GM12878 (cell line): ENCODE data around the gene TRIM54. TPM values are rescaled to one million over a fixed set of nuclear protein-coding genes. Genes with fewer than 3 reads are reported as not detected.

ENCODE experiments used
- ATAC-seq: fragments of 200-7000 bp; cut with Tn5 transposase; 3 replicates; pipeline ENCODE4 v1.9.1; 2020; ENCODE audit warnings: mild to moderate bottlenecking, moderate library complexity
- BruUV-seq: library from RNA; stranded (reverse); fragments of 400-500 nt; replicated peaks from 2 replicates; lab custom pipeline; 2021; lab: Mats Ljungman, UMichigan
- CTCF ChIA-PET: fragments of 300-600 bp; sonication (Branson Sonifier 250); formaldehyde crosslinking; extraction: SDS; loops from one replicate; lab custom pipeline; 2021; ENCODE audit warnings: inconsistent platforms; lab: Yijun Ruan, JAX
- POLR2A ChIA-PET: fragments of 350-600 bp; formaldehyde crosslinking; extraction: SDS; loops from one replicate; lab custom pipeline; 2021; ENCODE audit warnings: inconsistent platforms; lab: Charles Lee
- RAD21 ChIA-PET: fragments of 300-600 bp; sonication (Branson Sonifier 250); formaldehyde crosslinking; loops from one replicate; lab custom pipeline; 2023; ENCODE audit warnings: antibody characterized with exemption; ENCODE audit not compliant: unreplicated experiment; lab: Charles Lee
- SMC1A ChIA-PET: fragments of 300-600 bp; sonication (Branson Sonifier 250); formaldehyde crosslinking; loops from one replicate; lab custom pipeline; 2023; ENCODE audit not compliant: unreplicated experiment, uncharacterized antibody; lab: Charles Lee
- DNase-seq: peaks from one replicate; pipeline ENCODE4 v3.0.0-alpha.2; 2011; ENCODE audit warnings: low read depth, low spot score
- FAIRE-seq: peaks from 3 replicates; lab custom pipeline; 2011; peaks lifted over from hg19 to GRCh38; lab: Jason Lieb, UNC
- H2AFZ ChIP-seq: 2 replicates; pipeline ENCODE4 v1.6.0; 2011; ENCODE audit warnings: low read depth, low read length, control low read depth; ENCODE audit not compliant: control insufficient read depth
- H3K27ac ChIP-seq: 2 replicates; pipeline ENCODE4 v1.5.1; 2011; ENCODE audit warnings: control low read depth; ENCODE audit not compliant: control insufficient read depth, insufficient read depth
- H3K27me3 ChIP-seq, 2 experiments: replicated peaks in 1 of 2; 2 replicates each; pipeline versions ENCODE4 v1.6.0 to v1.6.1; 2011; ENCODE audit warnings: low read length in 1 of 2; ENCODE audit not compliant: control insufficient read depth in 2 of 2, insufficient read depth in 2 of 2
- H3K36me3 ChIP-seq, 2 experiments: 2 replicates each; pipeline ENCODE4 v1.5.1; 2011; ENCODE audit warnings: low read length in 1 of 2; ENCODE audit not compliant: control insufficient read depth in 2 of 2, insufficient read depth in 2 of 2
- H3K4me1 ChIP-seq: 2 replicates; pipeline ENCODE4 v1.6.1; 2011; ENCODE audit warnings: mild to moderate bottlenecking, low read length, moderate library complexity, mixed read lengths; ENCODE audit not compliant: control insufficient read depth, insufficient read depth
- H3K4me2 ChIP-seq: 2 replicates; pipeline ENCODE4 v1.6.0; 2011; ENCODE audit warnings: control low read depth; ENCODE audit not compliant: control insufficient read depth, insufficient read depth
- H3K4me3 ChIP-seq: fragments of 200-600 bp; sonication (generic); 2 replicates; pipeline ENCODE4 v1.5.1; 2016
- H3K79me2 ChIP-seq: 2 replicates; pipeline ENCODE4 v1.6.0; 2011; ENCODE audit warnings: low read length; ENCODE audit not compliant: control insufficient read depth, insufficient read depth
- H3K9ac ChIP-seq: 2 replicates; pipeline ENCODE4 v1.8.0; 2011; ENCODE audit warnings: low read length, control low read depth, mixed read lengths; ENCODE audit not compliant: control insufficient read depth, insufficient read depth
- H3K9me3 ChIP-seq: replicated peaks from 3 replicates; pipeline ENCODE4 v1.5.1; 2011; ENCODE audit warnings: mild to moderate bottlenecking, low read length; ENCODE audit not compliant: control insufficient read depth, insufficient read depth
- H4K20me1 ChIP-seq: 2 replicates; pipeline ENCODE4 v1.6.0; 2011; ENCODE audit not compliant: control insufficient read depth, insufficient read depth
- BACH1 ChIP-seq: fragments of 450-650 bp; IDR thresholded peaks from 2 replicates; pipeline ENCODE4 v1.6.1; 2017; ENCODE audit warnings: mild to moderate bottlenecking, borderline replicate concordance
- CBX5 ChIP-seq: sonication (generic); IDR thresholded peaks from 2 replicates; pipeline ENCODE4 v1.6.1; 2016; ENCODE audit warnings: low read depth, moderate library complexity, mild to moderate bottlenecking, inconsistent platforms
- CHD1 ChIP-seq: IDR thresholded peaks from 2 replicates; pipeline ENCODE4 v1.6.1; 2012; ENCODE audit warnings: low read depth, low read length, improper control_type of control experiment
- ELK1 ChIP-seq: IDR thresholded peaks from 2 replicates; pipeline ENCODE4 v1.6.1; 2012; ENCODE audit warnings: low read depth, low read length, improper control_type of control experiment
- JUNB ChIP-seq: IDR thresholded peaks from 2 replicates; pipeline ENCODE4 v1.6.1; 2016; ENCODE audit warnings: antibody characterized with exemption, mild to moderate bottlenecking
- MEF2A ChIP-seq: IDR thresholded peaks from 2 replicates; pipeline ENCODE4 v1.6.1; 2011; ENCODE audit warnings: low read depth, mild to moderate bottlenecking, low read length, moderate library complexity; ENCODE audit not compliant: insufficient read depth
- MXI1 ChIP-seq: fragments of 150-350 bp; IDR thresholded peaks from 2 replicates; pipeline ENCODE4 v1.6.1; 2011; ENCODE audit warnings: low read depth, mild to moderate bottlenecking, inconsistent platforms, low read length, improper control_type of control experiment
- NKRF ChIP-seq: fragments of 450-650 bp; conservative IDR thresholded peaks from 2 replicates; pipeline ENCODE4 v1.6.1; 2017; ENCODE audit warnings: mild to moderate bottlenecking, moderate library complexity
- ZNF24 ChIP-seq: fragments of 450-650 bp; IDR thresholded peaks from 2 replicates; pipeline ENCODE4 v1.6.1; 2017; ENCODE audit warnings: antibody characterized with exemption, mild to moderate bottlenecking
- WGBS: methylation state at CpG from one replicate; pipeline ENCODE4 v1.1.6; 2016; ENCODE audit warnings: low lambda C conversion rate; ENCODE audit not compliant: insufficient replicate concordance, insufficient coverage; ENCODE audit errors: missing lambda C conversion rate; 5-methylcytosine and 5-hydroxymethylcytosine counted together
- in situ Hi-C: fragments of 300-500 bp; cut with MboI; formaldehyde crosslinking; loops from 9 replicates; pipeline ENCODE4 v1.14.3; 2018; ENCODE audit warnings: mixed read lengths
- intact Hi-C: fragments of 100-400 bp; cut with micrococcal nuclease; formaldehyde crosslinking; loops from one replicate; pipeline ENCODE4 v1.14.2; 2022; ENCODE audit not compliant: unreplicated experiment
- polyA plus RNA-seq, 11 experiments: library from polyadenylated mRNA; depleted of rRNA in 4 of 11; unstranded in 6 of 11; stranded (reverse) in 5 of 11; fragments of >200 nt; fragmentation: Nextera tagmentation in 4 of 11; fragmentation: Illumina TruSeq in 1 of 11; extraction: Ambion mirVana in 4 of 11; extraction: Trizol in 1 of 11; gene quantifications; 1 replicate in 1 of 11; 2 replicates in 10 of 11; pipeline versions ENCODE4 v1.2.1 to v1.2.3, GENCODE V29; 2011 to 2016; ENCODE audit warnings: inconsistent platforms in 2 of 11, missing spikeins in 2 of 11, low read depth in 1 of 11
- total RNA-seq, 4 experiments: library from RNA; depleted of rRNA in 3 of 4; stranded (reverse); fragments of >200 nt in 3 of 4; fragmentation: Illumina TruSeq in 1 of 4; extraction: Trizol in 1 of 4; gene quantifications; 2 replicates each; pipeline versions ENCODE4 v1.2.1 to v1.2.3, GENCODE V29; 2013 to 2021

The TRIM54 gene
- total and polyA plus RNA-seq, 10 of the 15 experiments (the other 5 are each of a cell fraction or from before 2014, with no cell fraction given), result 0.03 to 0.08 TPM; not detected in 8

GRCh38 chr2:27241761-27242613 is 40.2 kb upstream of the TRIM54 start:
- no peak overlapping the region for H3K27ac ChIP-seq
- BruUV-seq, result no TSS peak
- peaks cover 38 to 61% of the 10 kb centered on the region in 2 experiments for H3K36me3 ChIP-seq
- in situ Hi-C loops (no loop called here), intact Hi-C loops (no loop called here)
- FAIRE-seq, result no peak
- no peak overlapping the region for H2AFZ ChIP-seq
- 85% methylated on average over 24 of the region's 24 CpGs for whole genome bisulfite sequencing
- H3K9ac ChIP-seq, result no peak overlapping the region
- no peaks in the 10 kb centered on the region for H4K20me1 ChIP-seq
- H3K9me3 ChIP-seq, result no peaks in the 10 kb centered on the region
- no peak overlapping the region for H3K4me2 ChIP-seq
- TF ChIP-seq JUNB (no peak), NKRF (no peak), BACH1 (no peak), ZNF24 (no peak), CHD1 (no peak), MEF2A (no peak), CBX5 (no peak), ELK1 (no peak), MXI1 (no peak)
- POLR2A ChIA-PET, result interaction anchor here (0.6 kb wide), 1 partner anchor 282 kb away, joined by 4 read pairs; no protein-coding TSS in a partner anchor
- ATAC-seq, result no peak
- CTCF ChIA-PET, result interaction anchor here (1.0 kb wide), 1 partner anchor 9 kb away, joined by 3 read pairs; no protein-coding TSS in a partner anchor
- no peak overlapping the region for H3K4me3 ChIP-seq
- no peak for DNase-seq
- RAD21 ChIA-PET, result no interaction called here
- H3K27me3 ChIP-seq, result no peaks in the 10 kb centered on the region
- H3K4me1 ChIP-seq, result no peaks in the 10 kb centered on the region
- SMC1A ChIA-PET, result interaction anchor here (0.7 kb wide), 1 partner anchor 61 kb away, joined by 3 read pairs; no protein-coding TSS in a partner anchor
- H3K79me2 ChIP-seq, result no peaks in the 10 kb centered on the region
